Measurements from ENCODE around the gene ARSB. TPM values are rescaled to one million over a fixed set of nuclear protein-coding genes. Genes with fewer than 3 reads are reported as not detected.

Gene ARSB
- total and polyA plus RNA-seq, 9 of the 15 experiments (the other 6 are each of a cell fraction or from before 2014, with no cell fraction given): 0.52 to 4.6 (median 2.4) TPM

DNA sequence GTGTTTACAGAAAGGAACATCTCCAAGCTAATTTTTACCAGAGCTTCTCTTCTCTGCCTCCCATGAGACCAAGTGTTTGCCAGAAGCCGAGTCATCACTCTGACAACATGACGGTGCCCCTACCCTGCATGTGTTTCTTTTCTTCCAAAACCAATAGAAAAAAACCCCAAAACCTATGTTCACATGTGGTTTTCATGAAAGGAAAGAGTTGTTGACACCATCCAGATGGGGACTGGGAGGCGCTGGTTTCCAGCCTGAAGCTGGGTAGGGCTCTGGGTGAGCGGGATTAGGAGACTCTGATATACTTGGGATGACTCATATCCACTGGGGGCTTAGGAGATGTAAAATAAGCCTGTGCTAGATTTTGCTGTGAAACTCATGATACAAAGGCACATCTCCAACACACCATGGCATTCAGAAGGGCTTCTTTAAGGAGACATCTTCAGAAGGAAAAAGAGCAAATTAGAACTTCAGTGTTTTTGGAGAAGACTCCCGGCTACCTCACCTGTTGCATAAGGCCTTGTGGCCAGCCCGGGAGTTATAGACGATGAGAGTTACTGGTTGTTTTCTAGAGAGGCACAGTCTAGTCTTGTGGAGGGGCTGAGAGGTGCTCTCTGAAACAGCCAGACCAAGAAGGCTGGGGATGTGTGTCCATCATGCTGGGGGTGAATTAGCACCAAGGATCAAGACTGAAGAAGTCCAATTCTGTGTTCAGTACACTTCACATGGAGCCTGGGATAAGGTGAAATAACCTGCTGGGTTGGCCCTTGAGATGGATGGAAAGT lies 227.6 kb downstream of the ARSB start:
- H3K9ac ChIP-seq (ENCODE audit: insufficient read depth in 1 of 2, low read depth in 2 of 2, low read length in 2 of 2): no peak overlapping the region
- H3K27me3 ChIP-seq (ENCODE audit: control insufficient read depth in 2 of 2, insufficient read depth in 2 of 2, low read length in 2 of 2): peaks cover 0 to 18% of the 10 kb centered on the region in 2 experiments; a peak in 3 of 5 replicates
- no peak overlapping the region for H3K27ac ChIP-seq (ENCODE audit: extremely low read depth, low read depth, low read length)
- peak in 1 of 4 experiments; percentile 24 for DNase-seq (ENCODE audit: extremely low read depth in 1 of 4, low spot score in 3 of 4)
- H3K4me2 ChIP-seq (ENCODE audit: insufficient read depth, low read length): no peak overlapping the region
- BruUV-seq (replicated peaks): no TSS peak
- no peaks in the 10 kb centered on the region for H3K79me2 ChIP-seq (ENCODE audit: control insufficient read depth, insufficient read depth, low read length)
- 8% methylated on average over 7 of the region's 7 CpGs for WGBS (ENCODE audit: insufficient coverage, low coverage, missing lambda C conversion rate)
- ChIA-PET POLR2A (interaction anchor here (1.0 to 1.7 kb wide), 3 partner anchors 11 to 36 kb away, joined by 3 to 4 read pairs (median 4); no protein-coding TSS in a partner anchor), CTCF (ENCODE audit: low intra/inter-chr PET ratio) (interaction anchor here (0.7 kb wide), 1 partner anchor 285 kb away, joined by 4 read pairs; no protein-coding TSS in a partner anchor)
- no peaks in the 10 kb centered on the region for H4K20me1 ChIP-seq (replicated peaks; ENCODE audit: control insufficient read depth, insufficient read depth, low read length)
- no peak overlapping the region for H2AFZ ChIP-seq (ENCODE audit: low read depth, low read length)
- H3K36me3 ChIP-seq (ENCODE audit: control insufficient read depth, insufficient read depth, low read length): no peaks in the 10 kb centered on the region
- peaks cover 0 to 2% of the 10 kb centered on the region in 2 experiments; a peak in 2 of 5 replicates for H3K4me1 ChIP-seq (replicated peaks in 1 of 2; ENCODE audit: control insufficient read depth in 2 of 2, insufficient read depth in 2 of 2, low read length in 2 of 2)
- intact Hi-C loops (cut with micrococcal nuclease): no loop called here
- H3K9me1 ChIP-seq (ENCODE audit: control insufficient read depth, insufficient read depth, low read length): no peaks in the 10 kb centered on the region
- FAIRE-seq: peak; percentile 56
- no peak overlapping the region for H3K4me3 ChIP-seq
- in situ Hi-C loops (cut with MboI): no loop called here
- H3K9me3 ChIP-seq (replicated peaks; ENCODE audit: control insufficient read depth, insufficient read depth, low read depth, low read length): no peaks in the 10 kb centered on the region
- peak; percentile 63 for ATAC-seq
- TF ChIP-seq, protein P1, sequence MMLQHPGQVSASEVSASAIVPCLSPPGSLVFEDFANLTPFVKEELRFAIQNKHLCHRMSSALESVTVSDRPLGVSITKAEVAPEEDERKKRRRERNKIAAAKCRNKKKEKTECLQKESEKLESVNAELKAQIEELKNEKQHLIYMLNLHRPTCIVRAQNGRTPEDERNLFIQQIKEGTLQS (IDR thresholded peaks at IDR 0.05): peak; percentile 69
- TF ChIP-seq, protein P1 (CRISPR knock-in tag; conservative IDR thresholded peaks at IDR 0.05): no peak
- no peak for TF ChIP-seq SPI1 (IDR thresholded peaks at IDR 0.05; ENCODE audit: borderline replicate concordance, low read depth, low read length)
- no peak for TF ChIP-seq KLF6 (CRISPR knock-in tag; IDR thresholded peaks at IDR 0.05; ENCODE audit: borderline replicate concordance)
- no peak for TF ChIP-seq TBP (optimal IDR thresholded peaks at IDR 0.05; ENCODE audit: low read depth, low read length)
- TF ChIP-seq, protein P2, sequence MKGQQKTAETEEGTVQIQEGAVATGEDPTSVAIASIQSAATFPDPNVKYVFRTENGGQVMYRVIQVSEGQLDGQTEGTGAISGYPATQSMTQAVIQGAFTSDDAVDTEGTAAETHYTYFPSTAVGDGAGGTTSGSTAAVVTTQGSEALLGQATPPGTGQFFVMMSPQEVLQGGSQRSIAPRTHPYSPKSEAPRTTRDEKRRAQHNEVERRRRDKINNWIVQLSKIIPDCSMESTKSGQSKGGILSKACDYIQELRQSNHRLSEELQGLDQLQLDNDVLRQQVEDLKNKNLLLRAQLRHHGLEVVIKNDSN (CRISPR knock-in tag; IDR thresholded peaks at IDR 0.05): no peak
- TF ChIP-seq, protein P3, sequence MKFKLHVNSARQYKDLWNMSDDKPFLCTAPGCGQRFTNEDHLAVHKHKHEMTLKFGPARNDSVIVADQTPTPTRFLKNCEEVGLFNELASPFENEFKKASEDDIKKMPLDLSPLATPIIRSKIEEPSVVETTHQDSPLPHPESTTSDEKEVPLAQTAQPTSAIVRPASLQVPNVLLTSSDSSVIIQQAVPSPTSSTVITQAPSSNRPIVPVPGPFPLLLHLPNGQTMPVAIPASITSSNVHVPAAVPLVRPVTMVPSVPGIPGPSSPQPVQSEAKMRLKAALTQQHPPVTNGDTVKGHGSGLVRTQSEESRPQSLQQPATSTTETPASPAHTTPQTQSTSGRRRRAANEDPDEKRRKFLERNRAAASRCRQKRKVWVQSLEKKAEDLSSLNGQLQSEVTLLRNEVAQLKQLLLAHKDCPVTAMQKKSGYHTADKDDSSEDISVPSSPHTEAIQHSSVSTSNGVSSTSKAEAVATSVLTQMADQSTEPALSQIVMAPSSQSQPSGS (CRISPR knock-in tag; IDR thresholded peaks at IDR 0.05): no peak
- TF ChIP-seq, protein P4, sequence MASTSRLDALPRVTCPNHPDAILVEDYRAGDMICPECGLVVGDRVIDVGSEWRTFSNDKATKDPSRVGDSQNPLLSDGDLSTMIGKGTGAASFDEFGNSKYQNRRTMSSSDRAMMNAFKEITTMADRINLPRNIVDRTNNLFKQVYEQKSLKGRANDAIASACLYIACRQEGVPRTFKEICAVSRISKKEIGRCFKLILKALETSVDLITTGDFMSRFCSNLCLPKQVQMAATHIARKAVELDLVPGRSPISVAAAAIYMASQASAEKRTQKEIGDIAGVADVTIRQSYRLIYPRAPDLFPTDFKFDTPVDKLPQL (IDR thresholded peaks at IDR 0.05; ENCODE audit: extremely low read depth, insufficient read length): no peak
- no peak for TF ChIP-seq BRCA1 (IDR thresholded peaks at IDR 0.05)
- no peak for TF ChIP-seq BRCA1 (CRISPR knock-in tag; IDR thresholded peaks at IDR 0.05)
- TF ChIP-seq FOSL1 (tag; conservative IDR thresholded peaks at IDR 0.05): peak; percentile 1
- TF ChIP-seq, protein P5, sequence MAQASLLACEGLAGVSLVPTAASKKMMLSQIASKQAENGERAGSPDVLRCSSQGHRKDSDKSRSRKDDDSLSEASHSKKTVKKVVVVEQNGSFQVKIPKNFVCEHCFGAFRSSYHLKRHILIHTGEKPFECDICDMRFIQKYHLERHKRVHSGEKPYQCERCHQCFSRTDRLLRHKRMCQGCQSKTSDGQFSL (CRISPR knock-in tag; IDR thresholded peaks at IDR 0.05): no peak
- TF ChIP-seq, protein P5 (tag; IDR thresholded peaks at IDR 0.05): no peak

Measured in K562 (cell line).